ENCODE data around the gene SLC1A1. TPM values are rescaled to one million over a fixed set of nuclear protein-coding genes. Genes with fewer than 3 reads are reported as not detected.

Gene SLC1A1
- total RNA-seq, 1 donor from 2014 or later = 1.5 TPM

- DNase-seq = no peak
Measured at GRCh38 chr9:4620057-4620765, 129.9 kb downstream of the SLC1A1 start.

- DNase-seq = no peak
Measured at GRCh38 chr9:4620881-4621555, 130.8 kb downstream of the SLC1A1 start.

- peak; percentile 8 for DNase-seq
Measured at GRCh38 chr9:4622016-4622415, 131.7 kb downstream of the SLC1A1 start.

- no peak for DNase-seq
Measured at GRCh38 chr9:4630836-4631235, 140.6 kb downstream of the SLC1A1 start.

Other genes starting within 250 kb of the SLC1A1 start
- 5.2 TPM for gene GLIS3, start 190.4 kb upstream of the SLC1A1 start, total RNA-seq
- gene PLPP6, start 171.8 kb downstream of the SLC1A1 start, total RNA-seq = 5.5 TPM
- 4.2 TPM for gene SPATA6L, start 176.0 kb downstream of the SLC1A1 start, total RNA-seq
- 61.9 TPM for gene CDC37L1, start 189.1 kb downstream of the SLC1A1 start, total RNA-seq

Measured in tongue (tissue), 2 donors.